Suppressor macrophage treated with lipopolysaccharide for 1 hour (primary cell): Measurements from ENCODE around the gene CHTOP.
A peak's percentile ranks its signal among the peaks of the same experiment; 100 is the strongest.

Experiments used
- DNase-seq, 3 donors: peaks; one replicate each; pipeline ENCODE4 v3.0.0-alpha.2; 2020 to 2022

Gene CHTOP

DNA sequence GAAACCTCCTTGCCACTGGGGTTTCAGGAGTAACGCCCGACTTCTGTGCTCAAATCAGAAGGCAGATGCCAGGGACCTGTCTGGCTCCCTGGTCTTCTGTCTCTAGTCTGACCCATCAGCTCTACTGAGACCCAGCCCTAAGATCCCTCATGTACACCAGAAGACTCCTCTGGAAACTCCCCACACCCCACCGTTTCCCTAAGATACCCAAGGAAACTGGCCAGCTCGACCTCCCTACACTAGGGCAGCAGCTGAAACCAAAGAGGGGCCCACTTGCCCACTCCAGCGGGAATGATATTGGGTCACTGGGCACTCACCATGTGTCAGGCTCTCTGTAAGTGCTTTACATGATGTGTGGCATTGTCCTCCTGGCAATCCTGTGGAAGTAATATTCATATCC lies 20.5 kb upstream of the CHTOP start:
- DNase-seq = no peak

GRCh38 chr1:153614189-153614900 lies 19.5 kb upstream of the CHTOP start:
- no peak for DNase-seq

GRCh38 chr1:153614906-153615305 lies 19.0 kb upstream of the CHTOP start:
- DNase-seq = no peak

GRCh38 chr1:153615406-153615805 lies 18.5 kb upstream of the CHTOP start:
- no peak for DNase-seq

DNA sequence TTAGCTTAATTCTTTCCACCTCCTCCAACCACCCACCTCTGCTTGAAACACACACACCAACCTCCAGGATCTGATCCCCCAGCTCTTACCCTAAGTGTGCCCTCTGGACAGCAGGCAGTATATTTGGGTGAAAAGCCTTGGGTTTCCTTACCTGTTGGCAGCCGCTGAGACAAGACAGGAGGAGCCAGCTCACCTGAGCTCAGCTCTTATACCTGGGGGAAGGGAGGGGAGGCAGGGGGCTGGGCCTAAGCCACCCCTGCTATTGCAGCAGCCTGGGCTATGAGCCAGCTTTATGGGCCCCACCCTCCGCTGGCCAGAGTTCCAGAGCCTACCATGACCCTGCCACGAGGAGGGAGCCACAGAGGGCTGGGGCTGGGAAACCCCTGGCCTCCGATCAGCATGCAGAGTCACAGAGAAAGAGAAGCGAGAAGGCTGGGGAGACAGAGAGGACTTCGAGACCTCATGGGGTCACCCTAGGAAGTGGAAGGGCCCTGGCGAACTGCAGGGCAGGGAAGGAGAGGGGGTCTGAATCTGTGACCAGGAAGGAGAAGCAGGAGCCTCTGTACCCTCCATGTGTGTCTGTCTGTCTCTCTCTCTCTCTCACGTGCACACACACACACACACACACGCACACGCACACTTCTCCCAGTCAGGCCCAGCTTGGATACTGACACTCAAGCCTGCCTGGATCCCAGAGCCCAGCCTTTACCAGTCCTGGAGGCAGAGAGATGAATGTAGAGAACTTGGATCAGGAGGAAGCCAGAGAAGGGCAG lies 17.5 kb upstream of the CHTOP start, which contains the start of gene S100A14:
TSS of gene S100A14 (minus strand) at position 182 of the 773 bp plus-strand sequence. CDS start 467 bp downstream, outside the sequence.
- DNase-seq = peak; percentile 53 to 62 (median 62)

- no peak for DNase-seq
These were observed 17.0 kb upstream of the CHTOP start for GRCh38 chr1:153616917-153617311.

GRCh38 chr1:153617663-153618062 lies 16.2 kb upstream of the CHTOP start:
- DNase-seq = peak; percentile 76 to 91 (median 87)

GRCh38 chr1:153619171-153619570 lies 14.7 kb upstream of the CHTOP start:
- no peak for DNase-seq

DNA sequence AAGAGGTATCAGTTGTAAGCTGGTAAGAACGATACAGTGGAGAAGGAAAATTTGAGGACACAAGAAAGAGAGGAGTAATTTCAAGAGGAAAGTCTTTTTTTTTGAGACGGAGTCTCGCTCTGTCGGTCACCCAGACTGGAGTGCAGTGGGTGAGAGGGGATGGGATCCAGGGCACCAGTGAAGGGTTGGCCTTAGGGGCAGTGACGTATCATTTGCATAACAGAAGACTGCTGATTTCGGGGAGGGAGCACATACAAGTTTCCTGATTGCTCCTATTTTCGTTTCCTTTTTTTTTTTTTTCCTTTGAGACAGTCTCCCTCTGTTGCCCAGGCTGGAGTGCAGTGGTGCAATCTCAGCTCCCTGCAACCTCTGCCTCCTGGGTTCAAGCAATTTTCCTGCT lies 10.8 kb upstream of the CHTOP start:
- DNase-seq = peak; percentile 73 to 87 (median 75)

GRCh38 chr1:153624965-153625611 lies 8.8 kb upstream of the CHTOP start:
- DNase-seq = no peak

DNA sequence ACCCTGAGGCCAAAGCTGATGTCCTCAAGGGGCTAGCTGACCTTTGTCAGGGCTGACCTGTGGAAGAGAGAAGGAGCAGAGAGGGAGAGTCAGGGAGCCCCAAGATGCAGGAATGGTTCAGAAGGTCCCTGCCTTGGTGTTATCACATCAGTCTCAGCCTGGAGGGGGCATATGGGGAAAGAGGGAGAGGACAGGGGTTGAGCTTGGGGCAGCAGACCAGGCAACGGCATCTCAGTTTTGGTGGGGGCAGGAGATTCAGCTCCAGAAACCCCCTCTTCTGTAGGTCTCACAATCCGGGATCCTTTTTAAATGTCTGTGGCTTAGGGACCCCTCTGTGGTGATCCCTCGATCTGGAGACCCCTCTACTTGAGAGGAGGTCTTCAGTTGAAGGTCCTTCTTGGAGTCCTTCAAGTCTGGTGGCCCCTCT lies 7.4 kb upstream of the CHTOP start:
- no peak for DNase-seq

DNA sequence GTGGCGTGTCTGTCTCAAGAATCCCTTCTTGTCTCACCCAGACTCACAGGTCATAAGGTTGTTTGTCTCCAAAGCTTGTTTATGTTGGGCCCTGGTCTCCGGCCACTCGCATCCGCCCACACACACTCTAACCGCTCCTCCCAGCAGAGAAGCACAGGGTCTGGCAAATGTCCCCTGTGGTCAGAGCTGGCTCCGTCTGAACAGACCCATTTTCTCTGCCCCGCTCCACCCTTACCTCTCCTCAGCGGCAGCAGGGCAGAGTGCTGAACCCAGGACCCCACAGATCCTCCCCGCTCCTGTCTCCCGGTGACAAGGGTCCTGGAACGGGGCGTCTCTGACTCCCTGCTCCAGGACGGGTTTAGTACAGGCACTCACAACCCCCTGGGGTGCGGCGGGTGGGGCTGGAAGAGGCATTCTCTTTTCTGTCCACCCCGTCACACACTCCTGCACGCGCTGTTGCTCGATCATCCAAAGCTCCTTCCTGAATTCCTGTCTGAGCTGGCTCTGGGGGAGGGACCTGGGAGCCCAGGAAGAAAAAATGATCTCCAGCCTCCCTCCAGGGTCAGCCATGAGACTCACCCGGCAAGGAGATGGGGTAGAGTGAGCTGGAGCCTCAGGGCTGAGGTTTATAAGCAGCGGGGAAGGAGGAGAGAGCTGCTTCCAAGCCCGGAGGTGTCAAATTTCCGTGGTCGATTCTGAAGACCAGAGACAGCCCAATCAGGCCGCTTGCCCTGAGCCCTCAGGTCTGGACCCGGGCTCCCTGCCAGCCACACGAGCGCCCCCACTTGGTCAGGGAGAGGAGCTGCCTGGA lies 6.8 kb upstream of the CHTOP start, which contains the start of gene S100A13:
TSS of gene S100A13 (minus strand) at position 602 of the 811 bp plus-strand sequence. CDS start 1,033 bp downstream, outside the sequence.
- DNase-seq = peak in 2 of 3 donors; percentile 48 to 53

GRCh38 chr1:153627715-153628626 lies 5.9 kb upstream of the CHTOP start, which contains the start of gene S100A1:
Gene S100A1, plus strand, starts transcription at chr1:153628434. Its CDS starts 2,088 bp downstream, at chr1:153630522.
- no peak for DNase-seq

DNA sequence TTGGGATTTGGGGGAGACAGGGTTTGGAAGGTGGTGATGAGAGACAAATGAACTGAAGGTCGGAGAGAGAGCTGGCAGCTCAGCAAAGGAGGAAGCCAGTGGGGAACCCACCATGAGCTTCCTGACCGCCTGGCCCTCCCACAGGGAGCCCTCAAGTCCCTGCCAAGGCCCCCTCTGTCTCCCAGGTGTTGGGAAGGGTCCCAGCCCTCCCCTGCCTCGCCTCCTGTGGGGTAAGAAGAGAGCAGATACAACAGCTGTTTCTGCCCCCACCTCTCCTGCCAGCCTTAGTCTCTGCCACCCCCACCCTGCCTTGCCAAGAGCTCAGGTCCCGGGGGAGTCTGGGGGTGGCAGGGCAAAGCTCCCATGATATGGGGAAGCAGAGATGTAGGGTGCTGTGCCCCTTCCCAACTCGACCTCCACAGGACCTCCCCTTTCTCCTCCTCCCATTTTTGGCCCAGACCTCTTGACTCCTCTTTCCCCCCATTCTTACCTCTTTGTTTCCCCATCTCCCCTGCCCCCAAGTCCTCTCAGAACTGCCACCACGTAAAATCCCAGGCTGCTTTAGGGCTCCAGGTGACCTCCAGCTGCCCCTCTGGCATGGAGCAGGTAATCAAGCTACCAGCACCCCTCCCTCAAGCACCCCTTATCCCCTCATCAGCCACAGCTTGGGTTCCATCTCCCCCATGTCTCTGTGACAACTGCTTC lies 5.1 kb upstream of the CHTOP start:
- DNase-seq = no peak

DNA sequence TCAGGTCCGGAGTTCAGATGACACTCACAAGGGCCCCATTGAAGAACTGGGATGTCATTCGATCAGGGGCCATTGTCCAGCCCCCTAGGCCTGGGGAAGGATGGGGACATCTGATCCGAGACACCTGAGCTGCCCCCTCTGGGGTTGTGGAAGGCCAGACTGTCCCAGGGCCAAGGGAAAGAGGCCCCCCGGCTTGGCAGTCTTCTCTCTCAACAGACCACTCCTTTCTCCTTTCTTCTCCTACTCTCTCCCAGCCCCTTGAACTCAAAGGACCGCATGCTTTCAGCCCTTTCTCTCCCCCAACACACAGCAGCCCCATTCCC lies 4.6 kb upstream of the CHTOP start:
- DNase-seq = no peak

DNA sequence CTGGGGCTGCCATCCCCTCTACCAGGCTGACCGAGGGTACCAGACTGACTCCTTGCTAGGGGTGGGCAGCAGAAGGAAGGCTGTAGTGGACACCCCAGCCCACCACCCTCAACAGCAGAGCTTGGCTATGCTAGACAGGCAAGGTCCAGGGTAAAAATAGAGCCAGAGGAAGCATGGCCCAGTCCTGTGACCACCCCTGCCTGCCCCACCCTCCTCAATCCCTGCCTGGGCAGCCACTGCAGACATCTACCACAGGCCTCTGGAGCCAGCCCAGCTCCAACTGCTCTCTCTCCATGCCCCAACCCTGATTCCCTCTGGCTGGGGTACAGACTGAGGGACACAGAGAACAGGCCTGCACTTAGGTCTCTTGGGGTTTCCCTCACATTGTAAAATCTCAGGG lies 3.9 kb upstream of the CHTOP start:
- DNase-seq = no peak

- no peak for DNase-seq
These were observed 3.5 kb upstream of the CHTOP start for GRCh38 chr1:153630384-153630783.

DNA sequence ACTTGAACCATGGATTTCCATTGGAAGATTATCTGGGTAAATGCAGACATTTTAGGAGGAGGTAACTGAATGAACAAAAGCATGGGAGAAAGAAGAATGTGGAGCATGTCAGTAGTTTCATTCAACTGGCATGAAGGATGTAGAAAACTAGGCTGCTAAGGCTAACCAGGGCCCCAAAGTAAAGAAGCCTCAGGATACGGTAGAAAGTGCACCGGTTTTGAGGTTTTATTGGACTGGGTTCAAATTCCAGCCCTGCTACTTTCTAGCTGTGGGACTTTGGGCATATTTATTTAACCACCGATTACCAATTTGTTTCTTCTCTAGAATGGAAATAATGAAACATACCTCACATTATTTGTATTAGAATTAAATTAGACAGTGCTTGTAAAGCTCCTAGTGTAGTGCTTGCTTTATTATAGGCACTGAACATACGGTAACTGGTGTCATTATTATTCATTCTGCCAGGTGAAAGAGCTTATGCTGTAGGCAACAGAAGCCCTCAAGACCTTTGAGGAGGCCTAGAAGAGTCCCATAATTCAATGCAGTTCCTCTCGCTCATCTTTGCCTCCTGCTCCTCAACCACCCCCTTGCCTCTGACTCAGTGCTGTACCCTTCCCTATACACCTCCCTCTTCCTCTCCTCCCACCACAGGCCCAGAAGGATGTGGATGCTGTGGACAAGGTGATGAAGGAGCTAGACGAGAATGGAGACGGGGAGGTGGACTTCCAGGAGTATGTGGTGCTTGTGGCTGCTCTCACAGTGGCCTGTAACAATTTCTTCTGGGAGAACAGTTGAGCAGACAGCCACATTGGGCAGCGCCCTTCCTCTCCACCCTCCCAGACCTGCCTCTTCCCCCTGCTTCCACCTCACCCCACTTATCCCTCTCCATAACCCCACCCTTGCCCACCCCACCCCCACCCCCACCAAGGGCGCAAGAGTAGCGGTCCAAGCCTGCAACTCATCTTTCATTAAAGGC lies 2.5 kb upstream of the CHTOP start:
- DNase-seq = no peak

GRCh38 chr1:153633161-153633753 lies 609 bp upstream of the CHTOP start:
- DNase-seq = no peak
